Cardiac fibroblast (primary cell): Measurements from ENCODE around the gene JARID2.

Experiments
- DNase-seq, 2 donors: peaks; one replicate each; pipeline versions ENCODE4 v3.0.0 to v3.0.0-alpha.2; 2010; ENCODE audit warnings: low read depth in 2 of 2
- H3K4me3 ChIP-seq, 2 donors: replicated peaks in 1 of 2; 1 replicate in 1 of 2; 2 replicates in 1 of 2; pipeline ENCODE4 v1.5.1; 2011; ENCODE audit warnings: low read depth in 2 of 2, low read length in 2 of 2, mild to moderate bottlenecking in 2 of 2, moderate library complexity in 1 of 2
- TF ChIP-seq, protein P1 (sequence below): IDR thresholded peaks from one replicate; pipeline ENCODE4 v1.5.1; 2011; ENCODE audit warnings: low read depth, mild to moderate bottlenecking, low read length, inconsistent platforms

JARID2 gene

DNA sequence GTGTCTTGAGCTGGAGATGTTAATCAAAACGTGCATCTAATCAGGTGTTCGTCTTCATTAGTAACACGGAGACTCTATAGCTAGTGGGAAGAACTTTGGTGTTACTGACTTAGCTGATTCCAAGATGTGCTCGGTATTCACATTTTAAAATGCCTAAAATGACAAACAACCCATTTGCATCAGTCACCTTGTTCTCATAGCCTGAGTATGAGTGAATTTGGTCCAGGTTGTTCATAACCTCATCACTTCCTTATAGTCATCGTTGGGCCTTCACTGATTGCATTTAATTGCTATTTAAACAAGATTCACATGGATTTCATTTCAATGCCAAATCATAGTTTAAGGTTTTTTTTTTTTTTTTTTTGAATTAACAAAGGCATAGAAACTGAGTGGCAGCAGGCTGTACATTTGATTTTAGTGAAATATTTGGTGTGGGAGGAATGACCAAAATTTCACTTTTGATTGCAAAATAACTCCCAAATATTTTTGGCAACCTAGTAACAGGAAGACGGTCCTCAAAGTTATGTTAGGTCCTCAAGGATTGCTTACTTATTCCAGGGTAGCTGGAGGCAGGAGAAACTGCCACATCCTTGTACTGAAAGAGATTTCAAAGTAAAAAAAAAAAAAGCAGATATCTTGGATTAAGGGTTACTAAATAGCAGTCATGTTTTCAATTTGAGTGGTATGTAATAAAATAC, 104.7 kb downstream of the JARID2 start:
- H3K4me3 ChIP-seq = no peak overlapping the region
- TF ChIP-seq, protein P1, sequence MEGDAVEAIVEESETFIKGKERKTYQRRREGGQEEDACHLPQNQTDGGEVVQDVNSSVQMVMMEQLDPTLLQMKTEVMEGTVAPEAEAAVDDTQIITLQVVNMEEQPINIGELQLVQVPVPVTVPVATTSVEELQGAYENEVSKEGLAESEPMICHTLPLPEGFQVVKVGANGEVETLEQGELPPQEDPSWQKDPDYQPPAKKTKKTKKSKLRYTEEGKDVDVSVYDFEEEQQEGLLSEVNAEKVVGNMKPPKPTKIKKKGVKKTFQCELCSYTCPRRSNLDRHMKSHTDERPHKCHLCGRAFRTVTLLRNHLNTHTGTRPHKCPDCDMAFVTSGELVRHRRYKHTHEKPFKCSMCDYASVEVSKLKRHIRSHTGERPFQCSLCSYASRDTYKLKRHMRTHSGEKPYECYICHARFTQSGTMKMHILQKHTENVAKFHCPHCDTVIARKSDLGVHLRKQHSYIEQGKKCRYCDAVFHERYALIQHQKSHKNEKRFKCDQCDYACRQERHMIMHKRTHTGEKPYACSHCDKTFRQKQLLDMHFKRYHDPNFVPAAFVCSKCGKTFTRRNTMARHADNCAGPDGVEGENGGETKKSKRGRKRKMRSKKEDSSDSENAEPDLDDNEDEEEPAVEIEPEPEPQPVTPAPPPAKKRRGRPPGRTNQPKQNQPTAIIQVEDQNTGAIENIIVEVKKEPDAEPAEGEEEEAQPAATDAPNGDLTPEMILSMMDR = no peak
- peak in 1 of 2 donors; percentile 58 for DNase-seq

DNA sequence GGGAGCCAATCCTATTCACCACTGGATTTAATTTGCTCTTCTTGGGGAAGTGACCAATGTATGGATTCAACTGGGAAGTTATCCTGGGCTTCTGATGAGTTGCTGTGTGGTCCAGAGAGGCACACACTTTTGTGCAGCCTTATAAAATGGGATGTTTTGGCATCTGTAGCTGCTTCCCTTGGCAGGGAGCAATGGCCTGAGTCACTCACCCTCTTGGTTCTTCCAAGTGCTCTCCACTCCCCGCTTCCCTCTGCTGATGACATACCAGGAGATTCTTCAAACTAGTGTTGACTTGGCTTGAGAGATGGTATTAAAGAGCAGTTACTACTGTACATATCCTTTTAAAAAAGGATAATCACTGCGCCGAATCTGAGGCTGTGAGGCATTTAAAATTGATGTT, 105.8 kb downstream of the JARID2 start:
- TF ChIP-seq, protein P1 = no peak
- peak; percentile 87 to 88 for DNase-seq
- H3K4me3 ChIP-seq = no peak overlapping the region

DNA sequence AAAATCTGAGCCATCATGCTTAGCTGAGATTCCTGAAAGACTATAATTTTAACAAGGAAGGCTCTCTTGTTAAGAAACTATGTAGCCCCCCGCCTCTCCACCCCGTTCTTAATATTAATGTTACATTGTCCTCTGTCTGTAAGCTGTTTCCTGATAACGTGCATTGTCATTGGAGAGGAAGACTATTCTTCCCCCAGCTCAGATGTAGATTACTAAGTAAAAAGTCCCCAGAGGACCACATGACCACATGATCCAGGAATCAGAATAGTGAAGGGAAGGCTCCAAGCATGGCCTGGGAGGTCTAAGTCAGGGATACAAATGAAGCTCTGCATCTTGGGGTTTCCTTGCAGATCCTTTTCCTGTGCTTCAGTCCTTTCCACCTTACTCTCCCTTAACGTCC, 106.4 kb downstream of the JARID2 start:
- TF ChIP-seq, protein P1 = no peak
- H3K4me3 ChIP-seq = no peak overlapping the region
- peak in 1 of 2 donors; percentile 41 for DNase-seq

DNA sequence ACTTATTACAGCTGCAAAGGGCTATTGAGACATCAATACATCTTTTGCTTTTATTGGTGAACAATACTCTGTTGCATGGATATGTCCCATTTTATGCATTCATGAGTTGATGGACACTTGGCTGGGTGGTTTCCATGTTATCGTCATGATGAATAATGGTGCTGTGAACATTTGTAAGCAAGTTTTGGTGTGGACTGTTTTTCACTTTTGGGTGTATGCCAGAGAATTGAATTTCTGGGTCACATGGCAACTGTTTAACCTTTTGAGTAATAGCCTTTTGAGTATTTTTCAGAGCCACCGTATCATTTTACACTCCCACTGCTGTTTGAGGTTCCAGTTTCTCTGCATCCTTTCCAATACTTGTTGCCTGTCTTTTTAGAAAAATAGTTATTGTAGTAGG, 107.0 kb downstream of the JARID2 start:
- no peak overlapping the region for H3K4me3 ChIP-seq
- DNase-seq = peak; percentile 54 to 82
- TF ChIP-seq, protein P1 = no peak

- TF ChIP-seq, protein P1 = no peak
- no peak overlapping the region for H3K4me3 ChIP-seq
- DNase-seq = no peak
Measured at GRCh38 chr6:15355683-15356099, 109.8 kb downstream of the JARID2 start.

DNA sequence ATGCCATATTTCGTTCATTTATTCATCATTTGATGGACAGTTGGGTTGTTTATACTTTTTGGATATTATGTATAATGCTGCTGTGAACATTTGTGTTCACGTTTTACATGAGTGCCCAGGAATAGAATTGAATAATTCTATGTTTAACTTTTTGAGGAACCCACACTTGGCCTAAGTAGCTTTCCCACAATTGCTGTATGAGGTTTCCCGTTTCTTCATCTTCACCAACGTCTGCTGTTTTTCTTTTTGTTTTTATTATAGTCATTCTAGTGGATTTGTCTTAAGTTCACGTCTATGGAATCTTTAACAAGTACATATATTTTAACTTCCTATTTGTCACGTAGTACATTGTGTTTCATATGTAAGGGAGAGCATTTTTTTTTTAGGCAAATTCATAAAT, 110.3 kb downstream of the JARID2 start:
- DNase-seq = no peak
- H3K4me3 ChIP-seq = no peak overlapping the region
- TF ChIP-seq, protein P1 = no peak

DNA sequence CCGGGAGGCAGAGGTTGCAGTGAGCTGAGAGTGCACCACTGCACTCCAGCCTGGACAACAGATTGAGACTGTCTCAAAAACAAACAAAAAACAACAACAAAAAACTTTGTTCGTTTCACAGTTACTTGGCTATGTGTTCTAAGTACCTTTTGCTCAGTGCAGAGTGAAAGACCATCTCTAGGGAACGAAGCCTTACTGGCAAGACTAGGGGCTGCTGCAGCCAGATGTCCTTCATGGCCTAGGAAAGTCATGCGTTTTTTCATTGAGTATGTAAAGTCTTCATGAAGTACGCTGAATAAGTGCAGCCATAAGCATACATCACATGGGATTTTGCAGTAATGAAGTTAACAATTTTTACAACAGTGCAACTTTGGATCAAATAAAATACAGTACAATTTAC, 111.1 kb downstream of the JARID2 start:
- TF ChIP-seq, protein P1 = no peak

More for the DNA sequence above, 111.1 kb downstream of the JARID2 start:
- H3K4me3 ChIP-seq = no peak overlapping the region
- no peak for DNase-seq
